Measurements from ENCODE around the gene CPTP. TPM values are rescaled to one million over a fixed set of nuclear protein-coding genes. Genes with fewer than 3 reads are reported as not detected.

The CPTP gene
- polyA plus RNA-seq, 1 experiment = 7.1 TPM

- H3K9me3 ChIP-seq (ENCODE audit: control insufficient read depth, insufficient read depth, low read length) = peaks cover 14% of the 10 kb centered on the region; the same call in 1 of the 2 replicates
- no peak overlapping the region for H3K27ac ChIP-seq (ENCODE audit: low read depth, low read length)
- ChIA-PET POLR2A (no interaction called here), CTCF (no interaction called here)
- DNase-seq (ENCODE audit: low read depth, low spot score) = no peak
- H3K27me3 ChIP-seq (ENCODE audit: control insufficient read depth, insufficient read depth, low read length) = no peaks in the 10 kb centered on the region
- no peak for TF ChIP-seq CTCF (IDR thresholded peaks at IDR 0.05; ENCODE audit: low read depth, low read length)
- H3K4me3 ChIP-seq (ENCODE audit: low read depth, low read length) = no peak overlapping the region
Measured at GRCh38 chr1:1287288-1288110, 37.1 kb upstream of the CPTP start.

DNA sequence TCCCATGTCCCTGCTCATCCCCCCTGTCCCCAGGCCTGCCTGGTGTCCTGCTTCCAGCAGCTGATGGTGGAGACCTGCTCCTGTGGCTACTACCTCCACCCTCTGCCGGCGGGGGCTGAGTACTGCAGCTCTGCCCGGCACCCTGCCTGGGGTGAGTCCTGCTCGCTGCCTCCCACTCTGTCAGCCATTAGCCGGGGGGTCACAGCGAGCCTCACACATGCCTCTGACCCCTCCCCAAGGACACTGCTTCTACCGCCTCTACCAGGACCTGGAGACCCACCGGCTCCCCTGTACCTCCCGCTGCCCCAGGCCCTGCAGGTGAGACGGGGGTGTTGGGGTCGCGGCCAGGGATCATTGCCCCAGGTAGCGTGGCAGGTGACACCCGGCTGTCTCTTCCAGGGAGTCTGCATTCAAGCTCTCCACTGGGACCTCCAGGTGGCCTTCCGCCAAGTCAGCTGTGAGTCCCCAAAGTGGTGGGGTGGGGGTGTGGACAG lies 34.3 kb upstream of the CPTP start:
- DNase-seq (ENCODE audit: low read depth, low spot score) = no peak
- peak; percentile 66 for TF ChIP-seq CTCF (IDR thresholded peaks at IDR 0.05; ENCODE audit: low read depth, low read length)

GRCh38 chr1:1291023-1291528 lies 33.5 kb upstream of the CPTP start:
- TF ChIP-seq CTCF (IDR thresholded peaks at IDR 0.05; ENCODE audit: low read depth, low read length) = no peak
- ChIA-PET CTCF (interaction anchor here (1.1 to 3.5 kb wide), 2 partner anchors 11 to 169 kb away, joined by 3 to 30 read pairs; no protein-coding TSS in a partner anchor), POLR2A (interaction anchor here (0.6 to 1.8 kb wide), 2 partner anchors 14 to 27 kb away, joined by 3 to 5 read pairs; no protein-coding TSS in a partner anchor)
- DNase-seq (ENCODE audit: low read depth, low spot score) = no peak
- H3K4me3 ChIP-seq (ENCODE audit: low read depth, low read length) = no peak overlapping the region
- H3K27ac ChIP-seq (ENCODE audit: low read depth, low read length) = no peak overlapping the region
- no peaks in the 10 kb centered on the region for H3K27me3 ChIP-seq (ENCODE audit: control insufficient read depth, insufficient read depth, low read length)
- H3K9me3 ChIP-seq (ENCODE audit: control insufficient read depth, insufficient read depth, low read length) = peaks cover 21% of the 10 kb centered on the region; the same call in 1 of the 2 replicates

More for the DNA sequence above, 34.3 kb upstream of the CPTP start:
- Histone ChIP-seq H3K27me3 (ENCODE audit: control insufficient read depth, insufficient read depth, low read length) (no peaks in the 10 kb centered on the region), H3K27ac (ENCODE audit: low read depth, low read length) (no peak overlapping the region), H3K4me3 (ENCODE audit: low read depth, low read length) (no peak overlapping the region), H3K9me3 (ENCODE audit: control insufficient read depth, insufficient read depth, low read length) (peaks cover 21% of the 10 kb centered on the region; the same call in 1 of the 2 replicates)
- CTCF ChIA-PET = interaction anchor here (3.5 kb wide), 1 partner anchor 169 kb away, joined by 30 read pairs; no protein-coding TSS in a partner anchor
- POLR2A ChIA-PET = interaction anchor here (1.8 kb wide), 1 partner anchor 15 kb away, joined by 5 read pairs; no protein-coding TSS in a partner anchor

DNA sequence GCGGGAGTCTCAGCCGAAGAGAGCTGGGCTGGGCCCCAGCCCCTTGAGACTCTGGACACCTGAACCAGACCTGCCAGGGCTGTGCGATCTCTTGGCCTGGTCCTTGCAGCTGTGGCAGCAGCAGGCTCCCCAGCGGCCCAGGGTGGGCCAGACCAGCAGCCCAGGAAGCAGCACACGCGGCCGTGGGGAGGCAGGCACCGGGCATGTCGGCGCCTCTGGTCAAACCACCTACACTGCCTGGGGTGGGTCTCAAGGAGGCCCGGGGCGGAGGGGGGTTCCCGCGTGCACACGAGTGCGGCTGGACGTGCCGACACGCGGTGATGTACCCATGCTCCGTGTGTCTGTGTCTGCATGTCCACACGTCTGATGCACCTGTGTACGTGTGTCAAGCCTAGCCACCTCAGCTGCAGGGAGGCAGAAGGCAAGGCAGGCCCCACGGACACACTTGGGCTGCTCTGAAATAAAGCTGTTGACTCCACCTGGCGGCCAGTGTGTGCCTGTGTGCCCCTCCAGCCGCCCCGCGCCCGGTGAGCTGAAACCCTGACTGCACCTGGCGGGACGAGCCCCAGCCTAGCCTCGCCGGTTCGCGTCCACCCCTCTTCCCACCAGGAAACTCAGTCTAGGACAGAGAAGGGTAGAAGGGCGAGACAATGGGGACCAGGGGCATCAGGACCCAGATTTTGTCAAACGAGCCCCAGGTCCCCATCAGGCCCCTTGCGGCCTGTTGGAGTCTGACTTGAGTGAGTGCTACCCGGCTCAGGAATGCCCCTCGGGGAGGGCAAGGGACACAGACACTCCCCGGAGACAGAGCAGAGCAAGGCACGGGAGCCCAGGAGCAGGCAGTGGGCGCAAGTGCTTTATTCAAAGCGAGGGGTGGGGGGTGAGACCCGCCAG lies 32.8 kb upstream of the CPTP start:
- H3K4me3 ChIP-seq (ENCODE audit: low read depth, low read length) = no peak overlapping the region
- TF ChIP-seq CTCF (IDR thresholded peaks at IDR 0.05; ENCODE audit: low read depth, low read length) = peak; percentile 42
- DNase-seq (ENCODE audit: low read depth, low spot score) = no peak
- H3K9me3 ChIP-seq (ENCODE audit: control insufficient read depth, insufficient read depth, low read length) = peaks cover 21% of the 10 kb centered on the region; the same call in 1 of the 2 replicates
- H3K27me3 ChIP-seq (ENCODE audit: control insufficient read depth, insufficient read depth, low read length) = no peaks in the 10 kb centered on the region
- H3K27ac ChIP-seq (ENCODE audit: low read depth, low read length) = no peak overlapping the region
- CTCF ChIA-PET = interaction anchor here (1.1 to 3.5 kb wide), 3 partner anchors 10 to 308 kb away, joined by 3 to 30 read pairs (median 3); no protein-coding TSS in a partner anchor
- POLR2A ChIA-PET = interaction anchor here (0.6 to 1.8 kb wide), 3 partner anchors 14 to 170 kb away, joined by 3 to 5 read pairs (median 3); no protein-coding TSS in a partner anchor

Data from AG04450 (cell line).